Measurements from ENCODE around the gene PFKP. TPM values are rescaled to one million over a fixed set of nuclear protein-coding genes. Genes with fewer than 3 reads are reported as not detected.

The PFKP gene
- total RNA-seq, 2 experiments from 2014 or later = 231 to 239 TPM

GRCh38 chr10:3064423-3064822, 2.9 kb upstream of the PFKP start:
- POLR2A ChIA-PET = no interaction called here
- ATAC-seq (no peak), DNase-seq (no peak)
- Mint-ChIP-seq H3K27ac (no peak overlapping the region), H3K27me3 (peaks cover 5% of the 10 kb centered on the region), H3K36me3 (ENCODE audit: low read depth) (peaks cover 8% of the 10 kb centered on the region), H3K9me3 (ENCODE audit: low read depth) (no peaks in the 10 kb centered on the region), H3K4me3 (no peak overlapping the region), H3K4me1 (peaks cover 4% of the 10 kb centered on the region)
- intact Hi-C loops (cut with DNase I, micrococcal nuclease) = no loop called here
- CTCF ChIA-PET = interaction anchor here (0.9 kb wide), 1 partner anchor 19 kb away, joined by 3 read pairs; no protein-coding TSS in a partner anchor

- Mint-ChIP-seq H3K4me1 (peaks cover 16% of the 10 kb centered on the region), H3K4me3 (no peak overlapping the region), H3K9me3 (ENCODE audit: low read depth) (no peaks in the 10 kb centered on the region), H3K27me3 (peaks cover 5% of the 10 kb centered on the region), H3K27ac (no peak overlapping the region), H3K36me3 (ENCODE audit: low read depth) (peaks cover 20% of the 10 kb centered on the region)
- intact Hi-C loops (cut with DNase I, micrococcal nuclease) = no loop called here
- POLR2A ChIA-PET = no interaction called here
- no peak for ATAC-seq
- CTCF ChIA-PET = no interaction called here
- DNase-seq = no peak
Observed at GRCh38 chr10:3065622-3066021, 1.7 kb upstream of the PFKP start.

DNA sequence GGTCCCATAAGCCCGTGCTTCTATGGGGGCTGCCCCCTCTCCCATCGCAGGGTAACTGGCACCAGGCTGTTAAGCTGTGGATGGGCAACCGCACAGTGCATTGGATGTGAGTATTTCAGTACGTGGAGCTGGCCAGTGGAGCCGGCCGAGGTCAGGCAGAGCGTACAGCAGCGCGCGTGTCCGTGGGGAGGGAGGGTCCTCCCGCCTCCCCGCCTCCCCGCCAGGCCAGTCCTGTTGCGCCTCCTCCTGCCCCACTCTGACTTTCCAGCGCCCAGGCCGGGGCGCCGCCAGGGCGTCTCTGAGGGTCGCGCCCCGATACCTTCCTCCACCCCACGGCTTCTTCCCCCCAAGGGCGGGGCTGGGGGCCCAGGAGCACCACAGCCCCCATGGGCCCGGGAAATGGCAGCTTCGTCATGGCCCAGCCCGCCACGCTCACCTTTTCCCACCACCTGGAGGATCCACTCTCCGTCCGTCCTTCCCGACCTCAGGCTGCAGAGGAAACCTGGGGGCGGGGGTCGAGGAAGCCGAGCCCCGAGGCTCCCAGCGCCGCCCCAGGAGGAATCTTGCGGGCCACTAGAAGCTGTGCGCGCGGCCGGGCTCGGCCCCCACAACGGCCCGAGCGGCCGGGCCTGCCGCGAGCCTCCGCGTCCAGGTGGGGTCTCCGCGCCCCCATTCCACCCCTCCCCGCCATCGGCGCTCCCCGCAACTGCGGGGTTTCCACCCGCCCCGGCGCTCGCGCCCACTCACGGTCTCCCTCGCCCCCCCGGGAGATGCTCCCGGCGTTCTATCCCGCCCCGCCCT, 831 bp upstream of the PFKP start:
- DNase-seq (no peak), ATAC-seq (no peak)
- Mint-ChIP-seq H3K4me1 (peaks cover 23% of the 10 kb centered on the region), H3K36me3 (ENCODE audit: low read depth) (peaks cover 27% of the 10 kb centered on the region), H3K27ac (no peak overlapping the region), H3K4me3 (peak overlapping the region; percentile 83), H3K27me3 (peaks cover 5% of the 10 kb centered on the region), H3K9me3 (ENCODE audit: low read depth) (peaks cover 2% of the 10 kb centered on the region)
- CTCF ChIA-PET = no interaction called here
- POLR2A ChIA-PET = no interaction called here
- intact Hi-C loops (cut with DNase I, micrococcal nuclease) = loop anchor here in 1 of 2 experiments (1.0 kb wide), 2 partner anchors 106 to 116 kb away; partner anchors contain the start of gene PITRM1

GRCh38 chr10:3067859-3068179, 471 bp downstream of the PFKP start:
- peak; percentile 43 for DNase-seq
- Mint-ChIP-seq H3K27ac (peak overlapping the region; percentile 89), H3K4me1 (peaks cover 36% of the 10 kb centered on the region), H3K9me3 (ENCODE audit: low read depth) (peaks cover 2% of the 10 kb centered on the region), H3K36me3 (ENCODE audit: low read depth) (peaks cover 40% of the 10 kb centered on the region), H3K4me3 (peak overlapping the region; percentile 83), H3K27me3 (peaks cover 5% of the 10 kb centered on the region)
- intact Hi-C loops (cut with DNase I, micrococcal nuclease) = loop anchor here in 1 of 2 experiments (1.0 kb wide), 2 partner anchors 104 to 118 kb away; partner anchors contain the start of gene PITRM1
- peak; percentile 7 for ATAC-seq
- POLR2A ChIA-PET = no interaction called here
- CTCF ChIA-PET = interaction anchor here (0.9 kb wide), 1 partner anchor 23 kb away, joined by 3 read pairs; no protein-coding TSS in a partner anchor

GRCh38 chr10:3068201-3068967, 1.0 kb downstream of the PFKP start:
- POLR2A ChIA-PET = no interaction called here
- H3K9me3 Mint-ChIP-seq (ENCODE audit: low read depth) = peaks cover 2% of the 10 kb centered on the region
- ATAC-seq (peak; percentile 46), DNase-seq (peak; percentile 83)
- peaks cover 40% of the 10 kb centered on the region for H3K4me1 Mint-ChIP-seq
- CTCF ChIA-PET = no interaction called here
- intact Hi-C loops (cut with DNase I, micrococcal nuclease) = no loop called here
- H3K27ac Mint-ChIP-seq = peak overlapping the region; percentile 89
- peaks cover 44% of the 10 kb centered on the region for H3K36me3 Mint-ChIP-seq (ENCODE audit: low read depth)
- peaks cover 5% of the 10 kb centered on the region for H3K27me3 Mint-ChIP-seq
- peak overlapping the region; percentile 83 for H3K4me3 Mint-ChIP-seq

DNA sequence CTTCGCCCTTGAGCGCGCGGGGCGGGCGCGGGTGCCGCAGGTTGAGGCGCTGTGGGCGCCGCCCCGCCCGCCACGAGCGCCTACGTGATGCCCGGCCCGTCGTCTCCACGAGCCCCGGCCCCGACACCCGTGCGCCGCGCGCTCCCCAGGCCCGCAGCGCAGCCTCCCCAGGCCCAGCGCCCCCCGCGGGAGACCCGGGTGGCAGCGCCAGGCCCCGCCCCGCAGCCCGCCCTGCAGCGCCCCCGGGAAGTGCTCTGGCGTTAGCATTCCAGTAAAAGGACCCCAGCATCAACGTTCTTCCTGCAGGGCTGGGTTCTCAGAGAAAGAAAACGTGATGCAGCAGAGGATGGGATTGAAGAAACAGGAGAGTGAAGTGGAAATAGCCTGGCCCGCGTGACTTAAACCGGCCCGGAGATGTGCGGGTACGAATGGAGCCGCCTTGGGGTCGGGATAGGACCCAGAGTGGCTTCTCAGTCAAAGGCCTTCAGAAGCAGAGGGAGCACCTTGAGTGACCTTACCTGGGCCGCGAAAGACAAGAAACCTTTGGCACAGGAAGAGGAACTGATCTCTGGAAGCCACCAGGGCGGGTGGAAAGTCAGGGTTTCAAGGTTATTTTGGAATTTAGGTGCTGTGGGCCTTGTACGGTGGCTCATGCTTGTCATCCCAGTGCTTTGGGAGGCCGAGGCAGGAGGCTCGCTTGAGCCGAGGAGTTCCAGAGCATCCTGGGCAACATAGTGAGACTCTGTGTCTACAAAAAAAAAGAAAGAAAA, 1.8 kb downstream of the PFKP start:
- Mint-ChIP-seq H3K27me3 (peaks cover 5% of the 10 kb centered on the region), H3K4me1 (peaks cover 45% of the 10 kb centered on the region), H3K9me3 (ENCODE audit: low read depth) (peaks cover 2% of the 10 kb centered on the region), H3K4me3 (peak overlapping the region; percentile 83), H3K27ac (peak overlapping the region; percentile 90), H3K36me3 (ENCODE audit: low read depth) (peaks cover 51% of the 10 kb centered on the region)
- ATAC-seq (peak; percentile 25), DNase-seq (peak; percentile 60)
- intact Hi-C loops (cut with DNase I, micrococcal nuclease) = no loop called here
- CTCF ChIA-PET = interaction anchor here (0.6 to 1.0 kb wide), 3 partner anchors 94 to 741 kb away, joined by 3 to 4 read pairs (median 3); partner anchors contain the start of gene PITRM1
- POLR2A ChIA-PET = interaction anchor here (1.3 kb wide), 1 partner anchor 22 kb away, joined by 3 read pairs; no protein-coding TSS in a partner anchor

- CTCF ChIA-PET = interaction anchor here (0.6 to 1.0 kb wide), 4 partner anchors 93 to 740 kb away, joined by 3 to 4 read pairs (median 3); partner anchors contain the start of gene PITRM1
- peaks cover 2% of the 10 kb centered on the region for H3K9me3 Mint-ChIP-seq (ENCODE audit: low read depth)
- intact Hi-C loops (cut with DNase I, micrococcal nuclease) = loop anchor here in 1 of 2 experiments (2.0 kb wide), 1 partner anchor 103 kb away; the partner anchor contains the start of gene PITRM1
- H3K27ac Mint-ChIP-seq = peak overlapping the region; percentile 90
- H3K36me3 Mint-ChIP-seq (ENCODE audit: low read depth) = peaks cover 57% of the 10 kb centered on the region
- no peak for ATAC-seq
- peak overlapping the region; percentile 83 for H3K4me3 Mint-ChIP-seq
- H3K4me1 Mint-ChIP-seq = peaks cover 45% of the 10 kb centered on the region
- POLR2A ChIA-PET = interaction anchor here (0.6 to 1.3 kb wide), 3 partner anchors 21 to 1150 kb away, joined by 3 to 4 read pairs (median 3); no protein-coding TSS in a partner anchor
- peaks cover 5% of the 10 kb centered on the region for H3K27me3 Mint-ChIP-seq
- DNase-seq = no peak
Observed at GRCh38 chr10:3069876-3070275, 2.5 kb downstream of the PFKP start.

- CTCF ChIA-PET = interaction anchor here (0.7 to 1.1 kb wide), 3 partner anchors 9 to 1777 kb away, joined by 3 read pairs; no protein-coding TSS in a partner anchor
- H3K9me3 Mint-ChIP-seq (ENCODE audit: low read depth) = peaks cover 2% of the 10 kb centered on the region
- ATAC-seq (peak; percentile 74), DNase-seq (peak; percentile 70)
- peak overlapping the region; percentile 85 for H3K27ac Mint-ChIP-seq
- H3K4me1 Mint-ChIP-seq = peaks cover 56% of the 10 kb centered on the region
- peaks cover 70% of the 10 kb centered on the region for H3K36me3 Mint-ChIP-seq (ENCODE audit: low read depth)
- H3K27me3 Mint-ChIP-seq = no peaks in the 10 kb centered on the region
- peak overlapping the region; percentile 60 for H3K4me3 Mint-ChIP-seq
- intact Hi-C loops (cut with DNase I, micrococcal nuclease) = loop anchor here (1.0 to 2.0 kb wide), 2 partner anchors 24 to 101 kb away; partner anchors contain the start of gene PITRM1 (in 1 of the 2)
- POLR2A ChIA-PET = interaction anchor here (0.7 to 1.3 kb wide), 3 partner anchors 19 to 24 kb away, joined by 3 to 8 read pairs (median 4); no protein-coding TSS in a partner anchor
Observed at GRCh38 chr10:3071405-3072198, 4.3 kb downstream of the PFKP start.

GRCh38 chr10:3072641-3073360, 5.5 kb downstream of the PFKP start:
- Mint-ChIP-seq H3K4me1 (peaks cover 60% of the 10 kb centered on the region), H3K27me3 (no peaks in the 10 kb centered on the region), H3K27ac (no peak overlapping the region), H3K9me3 (ENCODE audit: low read depth) (peaks cover 2% of the 10 kb centered on the region), H3K4me3 (no peak overlapping the region), H3K36me3 (ENCODE audit: low read depth) (peaks cover 77% of the 10 kb centered on the region)
- DNase-seq (no peak), ATAC-seq (no peak)
- POLR2A ChIA-PET = no interaction called here
- intact Hi-C loops (cut with DNase I, micrococcal nuclease) = no loop called here
- CTCF ChIA-PET = no interaction called here

GRCh38 chr10:3074145-3074665, 6.9 kb downstream of the PFKP start:
- Mint-ChIP-seq H3K9me3 (ENCODE audit: low read depth) (peaks cover 2% of the 10 kb centered on the region), H3K36me3 (ENCODE audit: low read depth) (peaks cover 79% of the 10 kb centered on the region), H3K27ac (no peak overlapping the region), H3K27me3 (no peaks in the 10 kb centered on the region), H3K4me1 (peaks cover 63% of the 10 kb centered on the region), H3K4me3 (no peak overlapping the region)
- ChIA-PET CTCF (interaction anchor here (0.9 kb wide), 1 partner anchor 20 kb away, joined by 3 read pairs; no protein-coding TSS in a partner anchor), POLR2A (no interaction called here)
- ATAC-seq (no peak), DNase-seq (no peak)
- intact Hi-C loops (cut with DNase I, micrococcal nuclease) = no loop called here
